HepG2 (cell line): ENCODE results near the gene XXYLT1. TPM values are rescaled to one million over a fixed set of nuclear protein-coding genes. Genes with fewer than 3 reads are reported as not detected.

ENCODE experiments used
- ARNT ChIP-seq: fragments of 450-650 bp; IDR thresholded peaks from 2 replicates; pipeline ENCODE4 v1.6.1; 2017
- DNMT3B ChIP-seq: conservative IDR thresholded peaks from 2 replicates; pipeline ENCODE4 v1.6.1; 2016; ENCODE audit warnings: missing biosample characterization, control low read depth
- FOXJ3 ChIP-seq: sonication (generic); formaldehyde crosslinking; IDR thresholded peaks from 2 replicates; pipeline ENCODE4 v1.4.0; 2020; ENCODE audit warnings: missing genetic modification reagents, mild to moderate bottlenecking, borderline replicate concordance
- GTF2F1 ChIP-seq: fragments of 150-350 bp; IDR thresholded peaks from 2 replicates; pipeline ENCODE4 v1.6.1; 2014; ENCODE audit warnings: low read length
- ISL2 ChIP-seq: sonication (generic); formaldehyde crosslinking; IDR thresholded peaks from 2 replicates; pipeline ENCODE4 v1.5.0; 2020; ENCODE audit warnings: missing genetic modification reagents
- KAT2B ChIP-seq: fragments of 150-350 bp; IDR thresholded peaks from 2 replicates; pipeline ENCODE4 v1.6.1; 2014; ENCODE audit warnings: low read depth, low read length, borderline replicate concordance
- KLF16 ChIP-seq, 2 experiments: sonication (generic) in 1 of 2; formaldehyde crosslinking in 1 of 2; IDR thresholded peaks; 2 replicates each; pipeline versions ENCODE4 v1.6.1 to v1.8.0; 2016 to 2023; ENCODE audit warnings: missing genetic modification reagents in 2 of 2, missing compliant biosample characterization in 1 of 2
- MED13 ChIP-seq: sonication (generic); formaldehyde crosslinking; IDR thresholded peaks from 2 replicates; pipeline ENCODE4 v1.5.0; 2020; ENCODE audit warnings: missing genetic modification reagents
- MIER3 ChIP-seq: IDR thresholded peaks from 2 replicates; pipeline ENCODE4 v1.6.1; 2016; ENCODE audit warnings: missing compliant biosample characterization, borderline replicate concordance
- MZF1 ChIP-seq: sonication (generic); formaldehyde crosslinking; IDR thresholded peaks from 2 replicates; pipeline ENCODE4 v1.8.1; 2023; ENCODE audit warnings: mild to moderate bottlenecking, missing genetic modification reagents, borderline replicate concordance
- PHF8 ChIP-seq: sonication (generic); formaldehyde crosslinking; IDR thresholded peaks from 2 replicates; pipeline ENCODE4 v1.5.0; 2020; ENCODE audit warnings: missing genetic modification reagents
- PITX1 ChIP-seq: sonication (generic); formaldehyde crosslinking; IDR thresholded peaks from 2 replicates; pipeline ENCODE4 v1.5.1; 2020; ENCODE audit warnings: mild to moderate bottlenecking, missing genetic modification reagents
- RCOR2 ChIP-seq: IDR thresholded peaks from 2 replicates; pipeline ENCODE4 v1.6.1; 2016; ENCODE audit warnings: missing biosample characterization, missing genetic modification reagents
- RFXAP ChIP-seq: sonication (generic); formaldehyde crosslinking; IDR thresholded peaks from 2 replicates; pipeline ENCODE4 v1.4.0; 2020; ENCODE audit warnings: missing genetic modification reagents, borderline replicate concordance
- SALL1 ChIP-seq: sonication (generic); formaldehyde crosslinking; IDR thresholded peaks from 2 replicates; pipeline ENCODE4 v1.8.0; 2022; ENCODE audit warnings: mild to moderate bottlenecking, missing genetic modification reagents
- SAP130 ChIP-seq: IDR thresholded peaks from 2 replicates; pipeline ENCODE4 v1.6.1; 2016; ENCODE audit warnings: low read depth
- SIN3A ChIP-seq: IDR thresholded peaks from 2 replicates; pipeline ENCODE4 v1.6.1; 2011; ENCODE audit warnings: low read depth, mild to moderate bottlenecking, control low read depth, low read length, borderline replicate concordance
- STAT5B ChIP-seq: sonication (generic); formaldehyde crosslinking; IDR thresholded peaks from 2 replicates; pipeline ENCODE4 v1.4.0; 2020; ENCODE audit warnings: missing genetic modification reagents
- TOPORS ChIP-seq: sonication (generic); formaldehyde crosslinking; IDR thresholded peaks from 2 replicates; pipeline ENCODE4 v1.8.0; 2023; ENCODE audit warnings: mild to moderate bottlenecking, missing genetic modification reagents
- ZNF329 ChIP-seq: sonication (generic); formaldehyde crosslinking; IDR thresholded peaks from 2 replicates; pipeline ENCODE4 v1.9.0; 2021; ENCODE audit warnings: low read depth, mild to moderate bottlenecking, missing genetic modification reagents
- ZNF367 ChIP-seq: sonication (generic); formaldehyde crosslinking; IDR thresholded peaks from 2 replicates; pipeline ENCODE4 v1.4.0; 2020; ENCODE audit warnings: missing genetic modification reagents, borderline replicate concordance
- ZNF441 ChIP-seq: sonication (generic); formaldehyde crosslinking; IDR thresholded peaks from 2 replicates; pipeline ENCODE4 v1.7.0; 2021; ENCODE audit warnings: missing genetic modification reagents, borderline replicate concordance
- ZNF589 ChIP-seq: sonication (generic); formaldehyde crosslinking; conservative IDR thresholded peaks from 2 replicates; pipeline ENCODE4 v1.8.0; 2022; ENCODE audit warnings: mild to moderate bottlenecking, moderate library complexity, missing genetic modification reagents
- ZNF891 ChIP-seq: sonication (generic); formaldehyde crosslinking; IDR thresholded peaks from 2 replicates; pipeline ENCODE4 v1.5.0; 2020; ENCODE audit warnings: mild to moderate bottlenecking, missing genetic modification reagents
- ZSCAN9 ChIP-seq: IDR thresholded peaks from 2 replicates; pipeline ENCODE4 v1.6.1; 2016; ENCODE audit warnings: borderline replicate concordance
- polyA plus RNA-seq, 8 experiments: library from polyadenylated mRNA; depleted of rRNA in 3 of 8; stranded (reverse) in 7 of 8; unstranded in 1 of 8; fragments of >200 nt; fragmentation: Illumina TruSeq in 4 of 8; extraction: Trizol in 4 of 8; gene quantifications; 2 replicates each; pipeline versions ENCODE4 v1.2.1 to v1.2.3, GENCODE V29; 2011 to 2016; ENCODE audit warnings: low read depth in 4 of 8, missing spikeins in 1 of 8, mixed read lengths in 1 of 8; ENCODE audit not compliant: insufficient read depth in 1 of 8
- total RNA-seq, 5 experiments: library from RNA; depleted of rRNA; stranded (reverse); fragments of >200 nt; fragmentation: Illumina TruSeq; extraction: Trizol; gene quantifications; 2 replicates each; pipeline ENCODE4 v1.2.3, GENCODE V29; 2016; ENCODE audit warnings: low read depth in 1 of 5
- TF ChIP-seq, protein P1 (sequence below): IDR thresholded peaks from 2 replicates; pipeline ENCODE4 v1.6.1; 2016; ENCODE audit warnings: missing genetic modification reagents, missing compliant biosample characterization
- TF ChIP-seq, protein P2 (sequence below): sonication (generic); formaldehyde crosslinking; IDR thresholded peaks from 2 replicates; pipeline ENCODE4 v1.4.0; 2020; ENCODE audit warnings: missing genetic modification reagents
- TF ChIP-seq, protein P3 (sequence below), 2 experiments: sonication (generic) in 1 of 2; formaldehyde crosslinking in 1 of 2; IDR thresholded peaks; 2 replicates each; pipeline versions ENCODE4 v1.5.1 to v1.6.1; 2011 to 2020; ENCODE audit warnings: borderline replicate concordance in 1 of 2, low read depth in 1 of 2, low read length in 1 of 2, mild to moderate bottlenecking in 1 of 2, missing genetic modification reagents in 1 of 2, moderate library complexity in 1 of 2

Gene XXYLT1
- total and polyA plus RNA-seq, 2 of the 13 experiments (the other 11 are each of a cell fraction or from before 2014, with no cell fraction given), result 17.7 to 19.0 TPM

DNA sequence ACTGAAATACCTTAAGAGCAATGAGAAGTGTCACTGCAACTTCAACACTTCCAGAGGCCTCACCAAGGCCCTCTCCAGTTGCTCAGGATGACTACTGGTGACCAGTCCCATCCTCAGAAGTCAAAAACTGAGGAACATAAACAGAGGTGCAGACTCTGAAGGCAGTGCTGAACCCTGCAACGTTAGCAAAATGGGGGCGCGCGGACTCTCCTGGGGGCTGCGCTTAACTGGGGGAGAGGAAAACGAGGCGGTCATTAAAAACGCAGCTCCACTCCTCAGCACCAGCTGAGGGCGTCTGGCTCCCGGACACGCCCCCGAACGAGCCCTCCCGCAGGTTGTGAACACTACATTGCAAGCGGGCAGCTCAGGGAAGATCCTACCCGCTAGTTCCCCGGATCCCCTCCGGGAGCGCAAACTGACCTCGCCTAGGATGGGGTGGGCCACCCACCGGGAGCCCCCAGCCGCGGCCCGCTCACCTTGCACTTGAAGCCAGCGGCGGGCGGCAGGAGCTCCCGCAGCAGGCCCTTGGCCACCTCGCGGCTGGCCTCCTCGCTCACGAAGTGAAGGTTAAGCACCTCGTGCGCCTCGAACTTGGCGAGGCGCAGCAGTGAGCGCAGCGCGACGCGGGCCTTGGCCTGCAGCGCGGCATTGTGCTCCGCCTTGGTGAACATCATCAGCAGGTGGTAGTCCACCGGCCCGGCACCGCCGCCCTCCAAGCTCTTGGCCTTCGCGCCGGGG, 711 bp downstream of the XXYLT1 start (continued):
- TF ChIP-seq, protein P1, sequence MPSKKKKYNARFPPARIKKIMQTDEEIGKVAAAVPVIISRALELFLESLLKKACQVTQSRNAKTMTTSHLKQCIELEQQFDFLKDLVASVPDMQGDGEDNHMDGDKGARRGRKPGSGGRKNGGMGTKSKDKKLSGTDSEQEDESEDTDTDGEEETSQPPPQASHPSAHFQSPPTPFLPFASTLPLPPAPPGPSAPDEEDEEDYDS (CRISPR knock-in tag), result no peak
- TF ChIP-seq ZNF329 (CRISPR knock-in tag) (peak; percentile 82), RCOR2 (CRISPR knock-in tag) (no peak), ZSCAN9 (CRISPR knock-in tag) (peak; percentile 70; the same call in 1 of the 2 replicates), ZNF441 (CRISPR knock-in tag) (no peak), KAT2B (no peak), ZNF367 (CRISPR knock-in tag) (0 out of 2 replicates have a peak, but pooled peaks have one; percentile 6), SAP130 (CRISPR knock-in tag) (peak; percentile 56), SALL1 (CRISPR knock-in tag) (peak; percentile 66), ZNF589 (CRISPR knock-in tag) (peak; percentile 41; the same call in 1 of the 2 replicates), ISL2 (CRISPR knock-in tag) (no peak), FOXJ3 (peak; percentile 36; the same call in 1 of the 2 replicates), MED13 (CRISPR knock-in tag) (peak; percentile 27; the same call in 1 of the 2 replicates), PHF8 (CRISPR knock-in tag) (peak; percentile 50; the same call in 1 of the 2 replicates), ARNT (no peak), SIN3A (peak; percentile 87), RFXAP (CRISPR knock-in tag) (no peak), STAT5B (no peak), TOPORS (CRISPR knock-in tag) (peak; percentile 85; the same call in 1 of the 2 replicates), KLF16 (CRISPR knock-in tag; IDR thresholded peaks at IDR 0.05) (peak; percentile 39 to 51; a peak in 2 of 4 replicates), MZF1 (no peak), GTF2F1 (no peak), ZNF891 (CRISPR knock-in tag) (0 out of 2 replicates have a peak, but pooled peaks have one; percentile 84), PITX1 (CRISPR knock-in tag) (peak; percentile 32; the same call in 1 of the 2 replicates), DNMT3B (no peak), MIER3 (no peak)
- TF ChIP-seq, protein P2, sequence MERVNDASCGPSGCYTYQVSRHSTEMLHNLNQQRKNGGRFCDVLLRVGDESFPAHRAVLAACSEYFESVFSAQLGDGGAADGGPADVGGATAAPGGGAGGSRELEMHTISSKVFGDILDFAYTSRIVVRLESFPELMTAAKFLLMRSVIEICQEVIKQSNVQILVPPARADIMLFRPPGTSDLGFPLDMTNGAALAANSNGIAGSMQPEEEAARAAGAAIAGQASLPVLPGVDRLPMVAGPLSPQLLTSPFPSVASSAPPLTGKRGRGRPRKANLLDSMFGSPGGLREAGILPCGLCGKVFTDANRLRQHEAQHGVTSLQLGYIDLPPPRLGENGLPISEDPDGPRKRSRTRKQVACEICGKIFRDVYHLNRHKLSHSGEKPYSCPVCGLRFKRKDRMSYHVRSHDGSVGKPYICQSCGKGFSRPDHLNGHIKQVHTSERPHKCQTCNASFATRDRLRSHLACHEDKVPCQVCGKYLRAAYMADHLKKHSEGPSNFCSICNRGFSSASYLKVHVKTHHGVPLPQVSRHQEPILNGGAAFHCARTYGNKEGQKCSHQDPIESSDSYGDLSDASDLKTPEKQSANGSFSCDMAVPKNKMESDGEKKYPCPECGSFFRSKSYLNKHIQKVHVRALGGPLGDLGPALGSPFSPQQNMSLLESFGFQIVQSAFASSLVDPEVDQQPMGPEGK (CRISPR knock-in tag), result peak; percentile 48
- TF ChIP-seq, protein P3, sequence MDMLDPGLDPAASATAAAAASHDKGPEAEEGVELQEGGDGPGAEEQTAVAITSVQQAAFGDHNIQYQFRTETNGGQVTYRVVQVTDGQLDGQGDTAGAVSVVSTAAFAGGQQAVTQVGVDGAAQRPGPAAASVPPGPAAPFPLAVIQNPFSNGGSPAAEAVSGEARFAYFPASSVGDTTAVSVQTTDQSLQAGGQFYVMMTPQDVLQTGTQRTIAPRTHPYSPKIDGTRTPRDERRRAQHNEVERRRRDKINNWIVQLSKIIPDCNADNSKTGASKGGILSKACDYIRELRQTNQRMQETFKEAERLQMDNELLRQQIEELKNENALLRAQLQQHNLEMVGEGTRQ (IDR thresholded peaks at IDR 0.05; ENCODE audit: low read depth, low read length), result no peak
- TF ChIP-seq, protein P3 (CRISPR knock-in tag; IDR thresholded peaks at IDR 0.05; ENCODE audit: borderline replicate concordance), result no peak; the same call in 1 of the 2 replicates
